Measurements from ENCODE around the gene OSR1.

- TF ChIP-seq, protein P1, sequence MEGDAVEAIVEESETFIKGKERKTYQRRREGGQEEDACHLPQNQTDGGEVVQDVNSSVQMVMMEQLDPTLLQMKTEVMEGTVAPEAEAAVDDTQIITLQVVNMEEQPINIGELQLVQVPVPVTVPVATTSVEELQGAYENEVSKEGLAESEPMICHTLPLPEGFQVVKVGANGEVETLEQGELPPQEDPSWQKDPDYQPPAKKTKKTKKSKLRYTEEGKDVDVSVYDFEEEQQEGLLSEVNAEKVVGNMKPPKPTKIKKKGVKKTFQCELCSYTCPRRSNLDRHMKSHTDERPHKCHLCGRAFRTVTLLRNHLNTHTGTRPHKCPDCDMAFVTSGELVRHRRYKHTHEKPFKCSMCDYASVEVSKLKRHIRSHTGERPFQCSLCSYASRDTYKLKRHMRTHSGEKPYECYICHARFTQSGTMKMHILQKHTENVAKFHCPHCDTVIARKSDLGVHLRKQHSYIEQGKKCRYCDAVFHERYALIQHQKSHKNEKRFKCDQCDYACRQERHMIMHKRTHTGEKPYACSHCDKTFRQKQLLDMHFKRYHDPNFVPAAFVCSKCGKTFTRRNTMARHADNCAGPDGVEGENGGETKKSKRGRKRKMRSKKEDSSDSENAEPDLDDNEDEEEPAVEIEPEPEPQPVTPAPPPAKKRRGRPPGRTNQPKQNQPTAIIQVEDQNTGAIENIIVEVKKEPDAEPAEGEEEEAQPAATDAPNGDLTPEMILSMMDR (IDR thresholded peaks at IDR 0.05), result no peak
- no peak for TF ChIP-seq POLR2A (IDR thresholded peaks at IDR 0.05)
These were observed 566 bp upstream of the OSR1 start for GRCh38 chr2:19359021-19359357.
